Activated naive CD8-positive, alpha-beta T cell treated with anti-CD3 and anti-CD28 coated beads for 36 hours (primary cell): ENCODE results near the gene DOK3. TPM values are rescaled to one million over a fixed set of nuclear protein-coding genes. Genes with fewer than 3 reads are reported as not detected.

Experiments used
- DNase-seq: peaks from one replicate; pipeline ENCODE4 v3.0.0; 2021
- H3K27ac Mint-ChIP-seq: one replicate; pipeline ENCODE4 v1.8.0; 2022; ENCODE audit warnings: mild to moderate bottlenecking, moderate library complexity, mixed read lengths
- H3K27me3 Mint-ChIP-seq: one replicate; pipeline ENCODE4 v1.8.0; 2022; ENCODE audit warnings: mild to moderate bottlenecking, mixed read lengths
- H3K36me3 Mint-ChIP-seq: one replicate; pipeline ENCODE4 v1.8.0; 2021; ENCODE audit warnings: mild to moderate bottlenecking, mixed read lengths
- H3K4me1 Mint-ChIP-seq: one replicate; pipeline ENCODE4 v1.8.0; 2021; ENCODE audit warnings: mixed read lengths
- H3K4me3 Mint-ChIP-seq: one replicate; pipeline ENCODE4 v1.8.0; 2022; ENCODE audit warnings: mild to moderate bottlenecking, moderate library complexity, mixed read lengths
- H3K9me3 Mint-ChIP-seq: one replicate; pipeline ENCODE4 v1.8.0; 2022; ENCODE audit warnings: mixed read lengths
- total RNA-seq, 2 experiments: library from RNA; stranded (reverse); gene quantifications; one replicate each; pipeline ENCODE4 v1.2.3, GENCODE V29; 2021

Gene DOK3
- total RNA-seq, 2 experiments from 2014 or later: 8.2 to 8.6 TPM

DNA sequence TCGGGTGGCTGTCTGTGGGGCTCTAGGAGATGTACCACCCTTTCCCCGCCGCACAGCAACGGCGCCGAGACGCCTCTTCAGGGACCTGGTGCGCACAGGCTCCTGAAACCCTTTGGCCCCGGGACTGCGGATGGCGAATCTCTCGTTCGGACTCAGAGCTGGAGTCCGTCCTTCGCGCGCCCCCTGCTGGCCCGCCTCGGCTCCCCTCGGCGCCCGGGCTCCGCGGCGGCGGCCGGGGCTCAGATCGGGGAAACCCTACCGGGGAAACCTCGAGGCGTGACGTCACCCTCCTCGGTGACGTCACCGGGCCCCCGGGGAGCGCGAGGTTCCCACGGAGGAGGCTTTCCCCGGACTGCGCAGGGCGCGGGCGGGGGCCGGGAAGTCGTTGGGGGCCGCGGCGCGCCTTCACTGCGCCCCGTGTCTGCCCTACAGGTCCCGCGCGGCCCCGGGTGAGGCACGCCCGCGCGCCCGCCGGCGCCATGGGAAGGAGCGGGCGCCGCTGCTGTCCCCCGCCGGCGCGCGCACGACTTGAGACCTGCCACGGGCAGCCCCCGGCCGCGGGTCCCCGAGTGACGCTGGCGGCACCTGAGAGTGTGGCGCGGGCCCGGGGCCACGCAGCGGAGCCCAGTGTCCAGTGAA is 55.1 kb downstream of the DOK3 start:
- H3K4me3 Mint-ChIP-seq: peak overlapping the region; percentile 84

DNA sequence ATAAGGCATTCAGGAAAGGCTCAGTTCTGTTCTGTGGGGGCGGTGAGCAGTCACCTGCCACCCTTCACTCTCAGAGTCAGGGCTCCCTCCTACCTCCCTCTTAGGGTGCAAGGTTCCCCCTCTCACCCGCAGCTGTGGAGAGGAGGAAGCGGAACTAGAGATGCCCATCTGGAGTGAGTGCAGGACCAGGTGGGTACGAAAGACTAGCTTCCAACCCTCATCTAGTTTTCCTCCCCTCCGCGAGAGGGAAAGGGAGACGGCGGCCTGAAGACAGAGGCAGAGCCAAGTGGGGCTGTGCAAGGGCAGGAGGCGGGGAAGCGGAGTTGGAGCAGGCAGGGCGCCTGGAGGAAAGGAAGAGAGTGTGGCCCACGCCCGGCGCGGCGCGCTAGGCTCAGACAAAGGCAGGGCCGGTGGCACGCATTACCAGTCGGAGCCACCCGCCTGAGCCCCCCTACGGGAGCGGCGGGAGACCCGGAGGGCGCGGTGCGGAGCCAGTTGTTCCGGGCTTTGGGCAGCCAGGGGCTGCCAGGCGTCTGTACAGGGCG is 55.7 kb downstream of the DOK3 start:
- DNase-seq: no peak
- no peaks in the 10 kb centered on the region for H3K9me3 Mint-ChIP-seq
- H3K27me3 Mint-ChIP-seq: no peaks in the 10 kb centered on the region
- H3K4me3 Mint-ChIP-seq: peak overlapping the region; percentile 83
- peak overlapping the region; percentile 80 for H3K27ac Mint-ChIP-seq
- peaks cover 4% of the 10 kb centered on the region for H3K36me3 Mint-ChIP-seq
- H3K4me1 Mint-ChIP-seq: peaks cover 18% of the 10 kb centered on the region

More for the DNA sequence above, 55.1 kb downstream of the DOK3 start:
- Mint-ChIP-seq H3K27ac (no peak overlapping the region), H3K9me3 (no peaks in the 10 kb centered on the region), H3K36me3 (peaks cover 4% of the 10 kb centered on the region), H3K27me3 (no peaks in the 10 kb centered on the region), H3K4me1 (peaks cover 18% of the 10 kb centered on the region)
- DNase-seq: peak; percentile 93

DNA sequence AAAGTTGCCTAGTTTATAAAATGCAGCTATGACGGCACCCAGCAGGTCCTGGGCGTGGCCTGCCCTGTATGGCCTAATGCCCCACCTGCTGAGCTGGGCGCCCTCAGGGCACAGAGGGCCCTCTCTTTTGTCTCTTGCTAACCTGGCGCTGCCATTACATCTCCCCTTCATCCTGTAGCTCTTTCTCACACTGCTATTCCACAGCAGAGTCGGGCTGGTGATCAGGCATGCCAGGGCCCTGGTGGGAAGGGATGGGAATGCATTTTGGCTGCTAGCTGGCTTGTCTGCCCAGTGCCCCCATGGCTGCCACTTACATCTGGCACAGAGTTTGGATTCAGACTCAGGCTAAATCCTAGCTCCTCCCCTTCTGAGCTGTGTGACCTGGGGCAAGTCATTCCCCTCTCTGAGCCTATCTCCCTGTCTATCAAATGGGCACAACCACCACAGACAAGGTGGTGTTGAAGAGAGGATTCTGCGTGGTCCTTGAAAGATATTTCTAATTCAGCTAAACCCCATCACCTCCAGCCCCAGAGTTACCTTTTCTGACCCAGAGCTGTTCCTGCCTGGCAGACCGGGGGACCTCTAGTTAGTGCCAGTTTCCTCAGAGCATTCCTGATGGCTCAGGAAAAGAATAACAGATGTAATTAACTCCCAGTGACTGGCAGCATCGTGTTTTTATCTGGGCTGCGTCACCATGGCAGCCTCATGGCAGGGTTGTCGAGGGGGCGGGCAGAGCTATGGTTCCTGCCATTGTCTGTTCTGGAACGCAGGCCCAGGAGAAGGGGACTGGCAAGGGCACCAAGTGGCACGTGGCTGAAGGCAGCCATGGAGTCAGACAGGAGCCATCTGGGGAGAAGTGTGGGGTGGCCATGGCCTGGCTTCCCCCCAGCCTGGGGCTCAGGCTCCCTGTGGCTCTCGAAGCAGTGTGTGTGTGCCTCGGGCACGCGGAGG is 56.7 kb downstream of the DOK3 start:
- no peak overlapping the region for H3K4me3 Mint-ChIP-seq
- no peaks in the 10 kb centered on the region for H3K9me3 Mint-ChIP-seq
- no peaks in the 10 kb centered on the region for H3K27me3 Mint-ChIP-seq
- H3K4me1 Mint-ChIP-seq: peaks cover 26% of the 10 kb centered on the region
- peaks cover 10% of the 10 kb centered on the region for H3K36me3 Mint-ChIP-seq
- H3K27ac Mint-ChIP-seq: no peak overlapping the region
- no peak for DNase-seq

Other genes starting within 250 kb of the DOK3 start
- gene RAB24, start 206.1 kb downstream of the DOK3 start, total RNA-seq: 10 to 100 TPM; 26.8 to 29.9 TPM
- 100 to 1,000 TPM; 311 to 315 TPM for gene PRELID1, start 206.0 kb downstream of the DOK3 start, total RNA-seq
- gene MXD3, start 197.9 kb downstream of the DOK3 start, total RNA-seq: 10 to 100 TPM; 14.7 to 17.3 TPM
- 10 to 100 TPM; 91.5 to 92.1 TPM for gene LMAN2, start 158.2 kb downstream of the DOK3 start, total RNA-seq
- 10 to 100 TPM; 38.9 to 41.2 TPM for gene RGS14, start 151.9 kb downstream of the DOK3 start, total RNA-seq
- gene SLC34A1, start 125.4 kb downstream of the DOK3 start, total RNA-seq: not detected
- gene PFN3, start 109.2 kb downstream of the DOK3 start, total RNA-seq: not detected
- gene F12, start 100.3 kb downstream of the DOK3 start, total RNA-seq: 1 to 10 TPM; 5.6 TPM
- gene GRK6, start 83.2 kb downstream of the DOK3 start, total RNA-seq: 100 to 1,000 TPM; 113 to 115 TPM
- 10 to 100 TPM; 21.5 to 21.8 TPM for gene PRR7, start 63.0 kb downstream of the DOK3 start, total RNA-seq
- 100 to 1,000 TPM; 100 to 106 TPM for gene DBN1, start 36.2 kb downstream of the DOK3 start, total RNA-seq
- gene PDLIM7, start 12.2 kb downstream of the DOK3 start, total RNA-seq: 10 to 100 TPM; 38.5 to 41.9 TPM
- 100 to 1,000 TPM; 211 to 220 TPM for gene DDX41, start 7.1 kb upstream of the DOK3 start, total RNA-seq
- 10 to 100 TPM; 47.2 to 52.9 TPM for gene FAM193B, start 44.7 kb upstream of the DOK3 start, total RNA-seq
- gene TMED9, start 82.4 kb upstream of the DOK3 start, total RNA-seq: 100 to 1,000 TPM; 102 to 103 TPM
- 10 to 100 TPM; 20.0 to 21.0 TPM for gene B4GALT7, start 90.3 kb upstream of the DOK3 start, total RNA-seq